Islet precursor cell (in vitro differentiated cells): ENCODE results near the gene MATR3.

ENCODE experiments used
- DNase-seq: peaks from one replicate; pipeline ENCODE4 v3.0.0-alpha.2; 2018

The MATR3 gene

DNA sequence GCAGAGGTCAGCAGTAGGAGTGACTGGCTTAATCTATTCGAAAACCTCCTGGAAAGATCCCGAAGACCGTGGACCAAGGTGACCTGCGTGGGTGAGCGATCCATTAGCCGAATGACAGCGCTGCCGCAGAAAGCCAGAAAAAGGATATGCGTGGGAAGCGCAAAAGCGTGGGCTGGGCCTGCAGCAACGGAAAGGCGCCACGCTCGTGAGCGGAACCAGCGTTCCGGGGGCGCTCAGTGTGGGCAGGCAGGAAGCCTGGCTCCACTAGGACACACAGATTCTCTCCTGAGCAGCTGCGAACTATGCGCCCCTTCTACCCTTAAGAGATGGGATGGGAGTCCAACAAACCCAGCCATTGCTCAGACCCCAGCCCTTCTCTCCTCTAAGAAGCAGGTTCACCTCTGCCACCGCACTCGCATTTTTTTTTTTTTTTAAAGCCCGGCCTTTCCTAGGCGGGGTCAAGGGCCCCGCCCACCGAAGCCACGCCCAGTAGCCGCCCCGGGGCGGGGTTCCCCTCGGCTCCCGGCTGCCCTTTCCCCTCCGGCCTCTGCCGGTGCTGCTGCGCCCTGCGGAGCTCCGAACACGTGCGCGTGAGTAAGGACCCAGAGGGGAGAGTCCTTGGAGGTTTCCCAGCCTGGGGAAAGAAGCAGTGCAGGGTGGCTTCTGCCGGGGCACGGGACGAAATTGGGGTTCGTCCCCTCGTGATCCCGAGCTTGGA lies 19.8 kb upstream of the MATR3 start:
- peak; percentile 96 for DNase-seq

DNA sequence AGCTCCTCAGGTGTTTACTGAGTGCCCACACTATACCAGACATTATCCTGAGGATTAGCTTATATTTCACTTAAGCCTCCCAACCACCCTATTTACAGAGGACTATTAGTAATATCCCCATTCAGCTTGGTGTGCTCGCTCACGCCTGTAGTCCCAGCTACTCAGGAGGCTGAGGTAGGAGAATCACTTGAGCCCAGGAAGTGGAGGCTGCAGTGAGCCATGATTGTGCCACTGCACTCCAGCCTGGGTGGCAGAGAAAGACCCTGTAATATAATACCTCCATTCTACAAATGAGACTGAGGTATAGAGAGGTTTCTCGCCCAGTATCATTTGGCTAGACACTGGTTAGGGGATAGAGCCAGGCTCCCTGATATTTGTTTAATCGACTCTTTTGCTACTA lies 18.0 kb upstream of the MATR3 start:
- DNase-seq: no peak

DNA sequence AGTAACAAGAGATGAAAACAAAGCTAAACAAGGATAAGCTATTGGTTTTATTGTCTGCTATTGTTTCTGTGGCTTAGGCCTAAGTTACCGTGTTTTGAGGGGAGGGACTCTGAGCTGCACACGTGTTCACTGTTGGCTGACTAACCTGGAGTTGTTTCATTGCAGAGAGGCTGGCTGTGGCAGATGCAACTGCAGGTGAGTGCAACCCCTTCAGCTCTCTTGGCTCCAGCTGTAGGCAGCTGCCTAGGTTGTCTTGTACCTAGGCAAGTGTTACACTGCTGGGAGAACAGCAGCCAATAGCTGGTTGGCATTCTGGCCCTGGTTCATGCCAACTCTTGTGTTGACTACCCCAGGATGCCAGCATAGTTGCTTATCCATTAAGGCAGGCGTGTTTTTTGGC lies 17.6 kb upstream of the MATR3 start:
- DNase-seq: no peak

DNA sequence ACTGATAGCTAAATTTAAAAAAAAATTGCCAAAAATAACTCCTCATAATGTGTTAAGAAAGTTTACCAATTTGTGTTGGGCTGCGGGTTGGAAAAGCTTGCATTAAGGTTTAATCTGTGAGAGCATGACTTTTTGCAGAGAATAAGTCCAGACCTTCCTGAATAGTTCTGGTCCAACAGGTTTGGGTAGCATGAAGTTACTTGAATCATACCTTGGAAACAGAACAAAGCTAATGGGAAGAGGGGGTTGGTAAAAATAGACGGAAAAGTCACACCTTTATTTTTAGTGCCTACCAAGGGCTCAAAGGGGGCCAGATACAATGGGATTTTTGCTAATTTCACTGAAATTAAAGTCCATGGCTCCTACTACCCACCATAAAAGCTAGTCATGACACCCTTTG lies 17.1 kb upstream of the MATR3 start:
- DNase-seq: no peak

DNA sequence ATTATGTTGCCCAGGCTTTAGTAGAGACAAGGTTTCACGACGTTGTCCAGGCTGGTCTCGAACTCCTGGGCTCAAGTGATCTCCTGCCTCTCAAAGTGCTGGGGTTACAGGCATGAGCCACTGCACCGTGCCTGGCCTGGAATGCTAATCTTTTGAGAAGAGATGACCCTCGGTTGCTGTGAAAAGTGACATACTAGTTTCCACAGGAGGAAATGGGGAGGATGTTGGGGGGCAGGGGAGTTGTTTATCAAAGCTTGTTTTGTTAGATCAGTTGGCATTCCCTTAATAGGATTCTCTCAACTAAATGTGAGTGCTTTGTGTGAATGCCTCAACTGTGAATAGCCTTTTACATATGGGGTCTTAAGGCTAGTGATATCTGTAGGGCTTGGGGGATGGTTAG lies 16.4 kb upstream of the MATR3 start:
- no peak for DNase-seq

DNA sequence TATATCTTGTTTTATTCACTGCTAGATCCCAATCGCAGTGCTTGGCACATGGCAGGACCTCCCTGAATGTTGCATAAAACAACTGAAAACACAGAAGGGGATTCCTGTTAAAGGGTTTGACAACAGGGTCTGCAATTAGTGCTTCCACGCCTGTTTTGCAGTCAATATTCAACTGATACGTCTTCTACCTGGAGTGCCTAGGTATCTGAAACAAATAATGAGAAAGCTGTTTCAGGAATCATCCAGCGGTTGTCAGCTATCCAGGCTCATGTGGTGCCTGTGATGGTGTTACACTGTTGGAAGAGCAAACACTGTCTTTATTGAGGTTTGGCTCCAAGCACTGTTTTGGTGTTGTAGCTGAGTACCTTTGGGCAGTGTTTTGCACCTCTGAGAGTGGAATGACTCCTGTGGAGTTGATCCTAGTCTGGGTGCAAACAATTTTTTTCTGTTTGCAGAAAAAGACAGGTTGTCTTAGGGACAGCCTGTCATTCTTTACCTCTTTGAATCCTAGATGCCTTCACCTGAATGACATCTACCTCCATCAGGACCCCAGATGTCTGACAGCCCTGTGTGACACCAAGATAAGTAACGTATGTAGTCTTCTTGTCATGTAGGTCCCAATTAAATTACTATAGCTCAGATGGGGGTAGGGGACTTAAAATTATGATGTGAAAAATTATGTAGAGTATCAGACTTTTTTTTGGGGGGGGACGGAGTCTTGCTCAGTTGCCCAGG lies 14.8 kb upstream of the MATR3 start:
- DNase-seq: peak; percentile 13

DNA sequence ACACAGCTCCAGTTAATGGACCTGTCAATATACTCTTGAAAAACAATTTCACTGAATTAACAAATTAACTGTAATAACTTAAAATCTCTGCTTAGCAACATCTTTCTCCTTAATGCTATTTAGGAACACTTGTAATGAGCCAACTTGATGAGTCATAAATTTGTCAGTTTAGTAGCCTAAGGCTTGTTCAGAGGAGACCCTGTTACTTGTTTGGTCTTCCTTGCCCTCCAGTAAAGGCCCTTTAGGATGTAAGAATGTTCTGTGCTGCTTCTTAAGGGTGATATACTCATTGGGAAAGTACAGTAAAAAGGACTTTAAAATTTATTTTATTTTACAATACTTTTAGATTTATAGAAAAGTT lies 11.4 kb upstream of the MATR3 start:
- no peak for DNase-seq

DNA sequence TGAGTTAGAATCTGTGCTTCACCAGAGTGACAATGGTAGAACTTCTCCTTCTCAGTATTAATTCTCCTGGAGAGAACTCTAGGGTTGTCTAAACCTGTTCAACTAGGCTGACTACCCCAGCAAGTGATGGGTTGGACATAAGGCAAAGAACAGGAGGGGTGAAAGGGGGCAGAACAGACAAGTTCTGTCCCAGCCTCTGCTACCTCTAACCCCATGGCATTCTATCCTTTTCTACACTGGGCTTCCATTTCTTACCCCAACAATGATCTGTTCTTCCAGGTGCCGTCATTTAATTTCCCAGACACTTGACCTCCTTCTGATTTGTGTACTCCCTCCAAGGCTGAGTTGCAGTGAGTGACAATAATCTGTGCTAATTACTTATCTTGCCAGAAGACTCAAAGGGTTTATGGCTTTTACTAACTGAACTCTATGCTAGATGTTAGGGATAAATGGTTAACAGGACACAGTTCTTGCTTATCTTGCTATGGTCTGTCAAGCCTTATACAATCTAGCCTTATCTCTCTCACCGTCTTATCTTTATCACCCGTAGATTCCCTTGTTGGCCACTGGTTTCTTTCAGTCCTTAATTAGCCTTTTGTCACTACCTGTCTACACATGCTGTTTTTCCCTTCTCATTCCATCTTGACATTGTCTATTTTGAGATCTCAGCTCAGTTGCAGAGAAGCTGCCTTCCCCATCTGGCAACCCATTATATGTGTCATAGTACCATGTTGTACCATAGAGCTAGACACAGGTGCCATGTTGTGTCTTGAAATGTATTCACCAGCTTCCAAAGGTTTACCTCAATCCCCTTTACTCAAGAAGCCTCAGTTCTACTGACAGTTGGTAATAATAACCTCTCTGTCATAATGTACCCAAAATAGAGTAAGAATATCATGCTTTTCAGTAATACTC lies 10.0 kb upstream of the MATR3 start:
- peak; percentile 39 for DNase-seq

DNA sequence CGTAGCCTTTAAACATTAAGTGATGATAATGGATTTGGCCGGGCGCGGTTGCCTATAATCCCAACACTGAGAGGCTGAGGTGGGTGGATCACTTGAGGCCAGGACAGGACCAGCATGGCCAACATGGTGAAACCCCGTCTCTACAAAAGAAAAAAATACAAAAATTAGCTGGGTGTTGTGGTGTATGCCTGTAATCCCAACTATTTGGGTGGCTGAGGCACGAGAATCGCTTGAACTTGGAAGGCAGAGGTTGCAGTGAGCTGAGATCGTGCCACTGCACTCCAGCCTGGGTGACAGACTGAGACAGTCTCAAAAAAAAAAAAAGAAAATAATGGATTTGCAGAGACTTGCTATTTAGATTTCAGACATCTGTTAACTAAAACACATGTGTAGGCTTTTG lies 9.2 kb upstream of the MATR3 start:
- DNase-seq: peak; percentile 17

DNA sequence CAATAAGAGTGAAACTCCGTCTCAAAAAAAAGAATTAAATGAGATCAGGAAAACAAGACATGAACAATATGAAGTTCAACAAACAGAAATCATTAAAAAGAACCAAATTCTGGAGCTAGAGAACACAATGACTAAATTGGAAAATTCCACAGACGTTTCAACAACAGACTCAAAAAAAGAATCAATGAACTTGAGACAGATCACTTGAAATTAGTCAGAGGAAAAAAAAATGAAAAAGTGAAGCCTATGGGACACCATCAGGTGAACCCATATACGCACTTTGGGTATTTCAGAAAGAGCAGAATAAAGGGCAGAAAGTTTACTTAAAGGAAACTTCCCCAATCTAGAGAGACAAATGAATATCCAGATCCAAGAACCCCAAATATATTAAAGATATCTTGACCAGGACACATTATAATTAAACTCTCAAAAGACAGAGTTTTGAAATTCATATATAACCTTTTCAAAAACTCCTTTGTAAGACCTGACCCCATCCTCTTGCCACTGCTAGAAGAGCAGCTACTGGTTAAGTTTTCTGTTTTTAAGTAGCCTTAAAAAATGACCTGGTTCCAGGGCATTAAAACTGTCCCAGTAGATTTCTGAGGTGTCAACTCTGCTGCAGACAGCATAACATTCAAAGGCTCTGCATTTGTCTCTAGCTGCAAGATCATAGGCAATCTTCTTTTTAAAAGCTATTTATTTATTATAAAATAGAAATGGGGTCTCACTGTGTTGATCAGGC lies 7.7 kb upstream of the MATR3 start:
- no peak for DNase-seq

DNA sequence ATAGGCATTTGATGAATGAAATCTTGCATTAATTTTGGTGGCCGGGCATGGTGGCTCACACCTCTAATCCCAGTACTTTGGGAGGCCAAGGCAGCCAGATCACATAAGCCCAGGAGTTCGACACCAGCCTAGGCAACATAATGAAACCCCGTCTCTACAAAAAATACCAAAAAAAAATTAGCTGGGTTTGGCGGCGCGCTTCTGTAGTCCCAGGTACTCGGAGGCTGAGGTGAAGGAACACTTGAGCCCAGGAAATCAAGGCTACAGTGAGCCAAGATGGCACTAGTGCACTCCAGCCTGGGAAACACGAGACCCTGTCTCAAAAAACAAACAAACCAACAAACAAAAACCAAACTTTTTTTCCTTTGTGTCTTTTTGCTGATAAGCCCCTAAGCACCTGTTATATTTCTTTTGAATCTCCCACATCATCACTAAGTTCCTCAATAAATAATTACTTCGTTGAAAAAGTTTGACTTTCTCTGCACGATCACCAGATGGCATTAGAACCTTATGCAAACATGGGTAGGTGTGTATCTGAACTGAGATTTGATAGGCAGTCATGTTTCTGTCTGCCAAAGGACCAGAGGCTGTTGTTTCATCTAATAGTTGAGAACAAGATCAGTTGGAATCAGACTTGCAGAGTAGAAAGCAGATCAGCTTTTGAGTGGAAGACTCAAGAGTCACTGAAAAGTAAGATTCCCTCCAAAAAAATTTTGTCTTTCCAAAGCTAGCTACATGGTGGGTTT lies 5.5 kb upstream of the MATR3 start:
- no peak for DNase-seq

DNA sequence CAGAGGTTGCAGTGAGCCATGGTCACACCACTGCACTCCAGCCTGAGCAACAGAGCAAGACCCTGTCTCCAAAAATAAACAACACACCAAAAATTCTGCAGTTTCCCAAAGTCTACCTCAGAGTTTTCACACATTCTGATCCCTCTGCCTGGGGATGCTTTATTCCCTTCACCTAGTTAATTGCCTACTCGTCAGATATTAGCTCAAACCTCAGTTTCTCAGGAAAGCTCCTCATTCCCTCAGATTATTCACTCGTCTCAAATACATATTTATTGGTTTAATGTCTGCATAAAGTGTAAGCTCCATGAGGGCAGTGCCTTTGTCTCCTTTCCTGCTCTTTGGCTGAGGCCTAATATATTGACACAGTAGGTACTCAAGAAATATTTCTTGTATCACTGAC lies 2.5 kb upstream of the MATR3 start:
- DNase-seq: no peak

DNA sequence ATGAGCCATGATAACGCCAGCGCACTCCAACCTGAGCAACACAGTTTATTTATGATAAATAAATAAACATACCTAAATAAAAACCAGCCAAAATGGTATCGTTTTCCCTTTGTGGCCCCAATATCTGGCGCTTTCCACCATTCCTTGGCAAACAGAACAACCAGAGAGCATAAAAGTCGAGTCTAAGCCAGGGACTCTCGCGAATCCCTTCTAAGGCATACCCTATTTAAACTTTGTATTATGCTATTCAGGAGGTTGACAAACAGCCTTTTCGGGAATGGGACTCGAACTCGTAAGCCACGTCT lies 386 bp upstream of the MATR3 start:
- DNase-seq: no peak

DNA sequence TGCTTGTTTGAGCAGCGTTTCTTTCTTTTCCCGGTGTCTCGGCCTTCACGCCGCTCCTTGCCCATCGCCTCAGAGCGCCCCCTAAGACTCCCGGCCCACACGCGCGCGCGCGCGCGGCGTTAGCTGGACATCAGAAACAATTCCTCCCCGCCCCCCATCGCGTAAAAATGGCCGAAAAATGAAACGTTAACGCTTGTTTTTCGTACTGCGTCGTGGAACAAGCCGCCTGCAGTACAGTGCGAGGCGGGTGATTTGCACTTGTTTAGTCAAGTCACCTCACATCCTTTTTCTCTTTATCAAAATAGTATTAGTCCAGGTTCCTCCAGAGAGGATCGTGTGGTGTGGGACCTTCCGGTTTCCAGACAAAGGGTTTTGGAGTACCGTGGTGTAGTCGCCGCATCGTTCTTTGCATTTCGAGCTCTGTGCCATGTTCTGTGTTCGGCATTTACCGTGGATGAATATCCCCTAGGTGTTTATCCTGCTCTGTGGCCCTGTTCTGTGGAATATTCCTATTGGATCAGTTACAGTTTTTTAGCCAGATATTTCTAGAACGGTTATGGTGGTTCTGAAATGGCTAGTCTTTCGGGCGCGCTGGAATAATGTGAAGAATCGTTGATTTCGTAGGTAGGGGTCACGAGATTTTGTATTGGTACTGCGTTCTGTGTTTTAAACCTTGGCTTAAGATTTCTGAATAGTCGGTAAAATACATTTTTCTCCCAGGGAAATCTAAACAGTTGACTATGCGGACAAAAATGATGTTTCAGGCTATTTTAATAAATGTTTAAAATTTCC lies 1.0 kb downstream of the MATR3 start:
- peak; percentile 86 for DNase-seq

DNA sequence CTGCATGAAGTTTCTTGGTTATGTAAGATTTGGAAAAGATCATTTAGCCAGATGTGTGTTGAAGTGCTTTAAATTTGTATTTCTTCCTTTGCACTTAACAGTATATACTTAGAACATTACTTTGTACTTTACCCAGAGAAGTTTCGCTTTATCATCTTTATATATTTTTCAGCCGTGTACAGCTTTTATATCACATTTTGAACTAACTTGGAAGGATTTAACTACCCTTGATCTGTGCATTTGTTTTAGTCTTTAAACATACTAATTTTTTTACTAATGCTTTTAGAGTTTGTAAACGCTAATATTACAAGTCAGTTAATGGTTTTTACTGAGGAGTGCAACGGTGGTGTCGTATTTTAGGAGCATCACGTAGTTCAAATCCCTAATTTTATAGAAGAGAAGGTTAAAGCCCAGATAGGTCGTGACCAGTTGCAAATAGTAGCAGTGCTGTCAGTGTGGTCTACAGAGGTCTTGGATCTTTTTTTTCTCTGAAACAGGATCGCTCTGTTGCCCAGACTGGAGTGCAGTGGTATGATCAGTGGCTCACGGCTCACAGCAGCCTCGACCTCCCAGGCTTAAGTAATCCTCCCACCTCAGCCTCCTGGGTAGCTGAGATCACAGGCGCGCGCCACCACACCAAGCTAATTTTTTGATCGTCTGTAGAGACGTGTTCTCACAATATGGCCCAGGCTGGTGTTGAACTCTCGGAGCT lies 2.0 kb downstream of the MATR3 start:
- no peak for DNase-seq

DNA sequence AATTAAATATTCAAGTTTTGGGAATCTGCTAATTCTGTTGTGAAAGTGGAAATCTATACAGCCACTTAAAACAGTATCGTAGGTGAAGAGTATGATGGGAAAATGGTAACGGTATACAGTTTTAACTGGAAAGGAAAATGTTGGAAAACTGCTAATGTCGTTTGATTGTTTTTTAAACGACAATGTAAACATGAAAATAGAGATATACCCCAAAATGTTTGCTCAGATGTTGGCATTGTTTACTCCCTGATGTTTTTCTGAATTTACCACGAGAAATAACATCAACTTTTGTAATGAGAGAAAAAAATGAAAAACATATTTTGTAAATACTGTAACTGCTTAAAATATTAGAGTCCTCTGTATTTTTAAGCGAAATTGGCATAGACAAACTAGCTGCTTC lies 2.7 kb downstream of the MATR3 start:
- DNase-seq: no peak

DNA sequence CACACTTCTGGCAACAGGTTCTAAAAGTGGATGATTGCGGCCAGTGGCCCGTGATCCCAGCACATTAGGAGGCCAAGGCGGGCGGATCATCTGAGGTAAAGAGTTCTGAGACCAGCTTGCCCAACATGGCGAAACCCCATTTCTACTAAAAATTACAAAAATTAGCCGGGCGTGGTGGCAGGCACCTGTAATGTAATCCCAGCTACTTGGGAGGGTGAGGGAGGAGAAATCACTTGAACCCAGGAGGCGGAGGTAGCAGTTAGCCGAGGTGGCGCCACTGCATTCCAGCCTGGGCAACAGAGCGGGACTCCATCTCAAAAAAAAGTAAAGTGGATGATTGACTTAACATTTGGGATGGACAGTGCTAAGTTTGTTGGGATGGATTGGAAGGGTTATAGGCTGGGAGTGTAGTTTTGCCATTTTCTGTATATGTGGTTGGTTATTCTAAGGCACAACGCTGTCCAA lies 3.4 kb downstream of the MATR3 start:
- peak; percentile 58 for DNase-seq

DNA sequence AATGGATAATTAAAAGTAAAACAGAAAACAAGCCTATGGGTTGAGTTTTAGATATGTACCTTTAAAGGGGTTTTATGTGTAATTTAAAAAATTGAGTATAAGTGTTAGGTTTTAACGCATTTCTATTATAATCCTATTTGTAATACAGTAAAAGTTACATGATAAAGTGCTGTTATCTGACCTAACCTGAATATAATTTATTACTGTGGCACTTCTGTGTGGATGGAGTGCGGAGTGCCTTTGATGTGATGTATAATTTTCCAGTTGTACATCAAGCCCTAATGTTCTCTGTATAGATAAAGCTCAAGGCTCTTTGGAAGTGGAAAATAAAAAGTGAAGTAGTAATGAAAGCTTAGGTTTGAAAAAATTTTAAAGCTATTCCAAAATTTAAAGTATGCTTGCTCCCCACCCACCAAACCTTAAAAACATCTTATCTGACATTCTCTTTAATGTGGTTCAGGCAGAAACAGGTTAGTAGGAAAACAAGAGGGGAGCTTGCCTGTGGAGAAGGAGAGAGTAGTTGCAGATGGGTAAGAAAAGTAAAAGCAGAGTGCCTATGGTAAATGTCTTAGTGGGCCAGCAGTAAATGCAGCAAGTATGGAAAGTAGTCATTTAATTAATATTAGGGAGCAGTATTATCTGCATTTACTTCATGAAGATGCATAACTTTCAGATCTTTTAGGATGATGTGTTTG lies 4.0 kb downstream of the MATR3 start:
- no peak for DNase-seq

DNA sequence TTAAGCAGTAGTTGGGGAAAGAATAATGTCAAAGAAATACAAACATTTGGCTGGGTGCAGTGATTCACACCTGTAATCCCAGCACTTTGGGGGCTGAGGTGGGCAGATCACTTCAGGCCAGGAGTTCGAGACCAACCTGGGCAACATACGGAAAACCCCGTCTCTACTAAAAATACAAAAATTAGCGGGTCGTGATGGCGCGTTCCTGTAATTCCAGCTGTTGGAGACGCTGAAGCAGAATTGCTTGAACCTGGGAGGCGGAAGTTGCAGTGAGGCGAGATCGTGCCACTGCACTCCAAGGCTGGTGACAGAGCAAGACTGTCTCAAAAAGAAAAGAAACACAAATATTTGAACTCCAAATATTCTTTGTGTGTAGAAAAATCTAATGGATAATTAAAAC lies 4.7 kb downstream of the MATR3 start:
- no peak for DNase-seq

DNA sequence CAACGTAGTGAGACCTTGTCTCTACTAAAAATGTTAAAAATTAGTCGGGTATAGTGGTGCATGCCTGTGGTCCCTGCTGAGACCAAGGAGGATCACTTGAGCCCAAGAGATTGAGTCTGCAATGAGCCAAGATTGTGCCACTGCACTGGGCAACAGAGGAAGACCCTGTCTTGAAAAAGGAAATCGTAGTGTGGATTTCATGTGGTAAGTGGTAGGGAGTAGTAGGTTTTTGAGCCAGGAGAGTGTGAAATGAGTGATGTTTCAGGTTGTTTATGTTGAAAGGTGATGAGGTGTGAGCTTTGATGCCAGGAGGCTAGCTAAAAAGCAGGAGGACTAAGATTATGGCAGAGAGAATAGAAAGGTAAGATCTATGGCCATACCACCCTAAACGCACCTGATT lies 5.9 kb downstream of the MATR3 start:
- no peak for DNase-seq
